Activated B cell treated with CpG ODN at 0.5 μM for 24 hours (primary cell): Measurements from ENCODE around the gene RFC2. TPM values are rescaled to one million over a fixed set of nuclear protein-coding genes. Genes with fewer than 3 reads are reported as not detected.

Experiments
- ATAC-seq: fragments of 200-7000 bp; cut with Tn5 transposase; one replicate; pipeline ENCODE4 v1.10.0; 2021; ENCODE audit warnings: low read depth, mild to moderate bottlenecking, moderate library complexity
- CTCF ChIA-PET: fragments of 350-600 bp; sonication (Branson Sonifier 250); formaldehyde crosslinking; loops from one replicate; lab custom pipeline; 2021; ENCODE audit warnings: antibody characterized with exemption; lab: Charles Lee
- POLR2A ChIA-PET: fragments of 350-600 bp; sonication (Branson Sonifier 250); formaldehyde crosslinking; loops from one replicate; lab custom pipeline; 2021; ENCODE audit warnings: antibody characterized with exemption; lab: Charles Lee
- DNase-seq: peaks from one replicate; pipeline ENCODE4 v3.0.0; 2022
- H3K27ac Mint-ChIP-seq: one replicate; pipeline ENCODE4 v1.8.0; 2020; ENCODE audit warnings: mixed read lengths
- H3K27me3 Mint-ChIP-seq: one replicate; pipeline ENCODE4 v1.8.0; 2021; ENCODE audit warnings: mixed read lengths
- H3K36me3 Mint-ChIP-seq: one replicate; pipeline ENCODE4 v1.8.0; 2021; ENCODE audit warnings: low read depth, mixed read lengths
- H3K4me1 Mint-ChIP-seq: one replicate; pipeline ENCODE4 v1.8.0; 2021; ENCODE audit warnings: mixed read lengths
- H3K4me3 Mint-ChIP-seq: one replicate; pipeline ENCODE4 v1.8.0; 2020; ENCODE audit warnings: mild to moderate bottlenecking, mixed read lengths
- H3K9me3 Mint-ChIP-seq: one replicate; pipeline ENCODE4 v1.8.0; 2020; ENCODE audit warnings: mixed read lengths
- CTCF ChIP-seq: fragments of 200-600 bp; IDR thresholded peaks from one replicate; pipeline ENCODE4 v1.8.0; 2022; ENCODE audit warnings: antibody characterized with exemption, mild to moderate bottlenecking
- intact Hi-C: fragments of 100-400 bp; cut with micrococcal nuclease; formaldehyde crosslinking; loops from one replicate; pipeline ENCODE4 v1.15.1; 2024
- total RNA-seq: library from RNA; stranded (reverse); gene quantifications from 2 replicates; pipeline ENCODE4 v1.2.3, GENCODE V29; 2022

The RFC2 gene
- total RNA-seq, 1 donor from 2014 or later: 44.0 TPM

- H3K4me1 Mint-ChIP-seq: peaks cover 58% of the 10 kb centered on the region
- DNase-seq (no peak), ATAC-seq (no peak)
- no peak overlapping the region for H3K4me3 Mint-ChIP-seq
- peaks cover 68% of the 10 kb centered on the region for H3K36me3 Mint-ChIP-seq
- TF ChIP-seq CTCF: no peak
- POLR2A ChIA-PET: interaction anchor here (0.9 kb wide), 1 partner anchor 18 kb away, joined by 8 read pairs; no protein-coding TSS in a partner anchor
- H3K9me3 Mint-ChIP-seq: no peaks in the 10 kb centered on the region
- peak overlapping the region; percentile 73 for H3K27ac Mint-ChIP-seq
- H3K27me3 Mint-ChIP-seq: no peaks in the 10 kb centered on the region
- CTCF ChIA-PET: interaction anchor here (0.6 kb wide), 1 partner anchor 28 kb away, joined by 4 read pairs; no protein-coding TSS in a partner anchor
- intact Hi-C loops: no loop called here
Measured at GRCh38 chr7:74233655-74234285, 20.4 kb downstream of the RFC2 start.

DNA sequence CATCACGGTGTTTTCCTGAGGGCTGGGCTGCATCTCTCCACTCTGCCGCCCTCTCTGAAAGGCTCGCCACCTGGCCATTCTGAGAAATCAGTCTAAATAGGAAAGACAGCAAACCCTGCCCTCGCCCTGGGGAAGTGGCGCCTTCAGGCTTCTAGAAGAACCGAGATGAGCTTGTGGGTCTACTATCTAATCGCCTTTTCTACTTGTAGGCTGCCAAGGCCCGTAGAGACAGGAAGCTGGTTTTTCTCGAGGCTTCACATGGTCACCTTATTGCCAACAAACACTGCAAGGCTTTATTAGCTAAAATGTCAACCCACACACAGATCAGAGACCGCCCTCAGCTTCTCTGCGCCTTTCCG, 23.0 kb downstream of the RFC2 start:
- no peaks in the 10 kb centered on the region for H3K9me3 Mint-ChIP-seq
- peak overlapping the region; percentile 92 for H3K27ac Mint-ChIP-seq
- ChIA-PET CTCF (interaction anchor here (0.8 to 1.0 kb wide), 4 partner anchors 23 to 170 kb away, joined by 3 to 7 read pairs (median 4); no protein-coding TSS in a partner anchor), POLR2A (interaction anchor here (0.5 to 6.6 kb wide), 24 partner anchors 8 to 729 kb away, joined by 3 to 142 read pairs (median 5); partner anchors contain the start of genes LAT2 and RFC2)
- ATAC-seq (peak; percentile 85), DNase-seq (peak; percentile 63)
- no peaks in the 10 kb centered on the region for H3K27me3 Mint-ChIP-seq
- TF ChIP-seq CTCF: no peak
- intact Hi-C loops: loop anchor here (1.0 to 2.0 kb wide), 7 partner anchors 10 to 54 kb away; partner anchors contain the start of gene RFC2
- H3K4me3 Mint-ChIP-seq: peak overlapping the region; percentile 55
- H3K4me1 Mint-ChIP-seq: peaks cover 68% of the 10 kb centered on the region
- peaks cover 56% of the 10 kb centered on the region for H3K36me3 Mint-ChIP-seq

DNA sequence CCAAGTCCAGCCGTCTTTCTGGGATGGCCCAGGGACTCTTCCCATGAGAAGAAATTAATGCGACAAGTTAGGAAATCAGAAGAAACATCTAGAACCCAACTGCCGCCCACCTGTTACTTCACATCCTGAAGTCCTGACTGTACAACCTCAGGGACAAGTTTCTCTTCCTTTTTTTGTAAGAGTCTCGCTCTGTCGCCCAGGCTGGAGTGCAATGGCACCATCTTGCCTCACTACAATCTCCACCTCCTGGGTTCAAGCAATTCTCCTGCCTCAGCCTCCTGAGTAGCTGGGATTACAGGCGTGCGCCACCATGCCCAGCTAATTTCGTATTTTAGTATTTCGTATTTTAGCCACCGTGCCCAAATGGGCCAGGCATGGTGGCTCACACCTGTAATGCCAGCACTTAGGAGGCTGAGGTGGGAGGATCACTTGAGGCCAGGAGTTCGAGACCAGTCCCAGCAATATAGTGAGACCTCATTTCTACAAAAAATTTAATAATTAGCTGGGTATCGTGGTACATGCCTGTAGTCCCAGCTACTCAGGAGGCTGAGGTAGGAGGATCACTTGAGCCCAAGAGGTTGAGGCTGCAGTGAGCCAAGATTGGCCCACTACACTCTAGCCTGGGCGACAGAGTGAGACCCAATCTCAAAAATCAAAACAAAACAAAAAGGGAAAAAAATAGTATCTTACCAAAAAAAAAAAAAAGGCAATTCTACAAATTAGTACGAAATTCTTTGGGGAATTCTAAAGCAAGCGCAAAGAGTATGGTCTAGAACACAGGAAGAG, 23.6 kb downstream of the RFC2 start:
- peaks cover 56% of the 10 kb centered on the region for H3K36me3 Mint-ChIP-seq
- ChIA-PET POLR2A (interaction anchor here (0.5 to 6.6 kb wide), 20 partner anchors 7 to 432 kb away, joined by 3 to 142 read pairs (median 5); partner anchors contain the start of genes LAT2 and RFC2), CTCF (interaction anchor here (0.9 to 2.2 kb wide), 4 partner anchors 23 to 171 kb away, joined by 3 to 8 read pairs (median 6); no protein-coding TSS in a partner anchor)
- peaks cover 73% of the 10 kb centered on the region for H3K4me1 Mint-ChIP-seq
- H3K27ac Mint-ChIP-seq: peak overlapping the region; percentile 92
- no peaks in the 10 kb centered on the region for H3K9me3 Mint-ChIP-seq
- H3K4me3 Mint-ChIP-seq: peak overlapping the region; percentile 55
- ATAC-seq: peak; percentile 39
- intact Hi-C loops: loop anchor here (1.0 to 2.0 kb wide), 7 partner anchors 11 to 54 kb away; partner anchors contain the start of gene RFC2
- H3K27me3 Mint-ChIP-seq: no peaks in the 10 kb centered on the region
- no peak for TF ChIP-seq CTCF
- DNase-seq: no peak

- DNase-seq (no peak), ATAC-seq (peak; percentile 20)
- Mint-ChIP-seq H3K4me3 (peak overlapping the region; percentile 53), H3K27me3 (no peaks in the 10 kb centered on the region), H3K9me3 (no peaks in the 10 kb centered on the region), H3K27ac (peak overlapping the region; percentile 92), H3K4me1 (peaks cover 67% of the 10 kb centered on the region), H3K36me3 (peaks cover 58% of the 10 kb centered on the region)
- no peak for TF ChIP-seq CTCF
- intact Hi-C loops: no loop called here
- ChIA-PET POLR2A (interaction anchor here (0.5 to 6.6 kb wide), 14 partner anchors 9 to 62 kb away, joined by 3 to 142 read pairs (median 9); partner anchors contain the start of genes LAT2 and RFC2), CTCF (interaction anchor here (0.9 to 2.2 kb wide), 5 partner anchors 12 to 171 kb away, joined by 3 to 8 read pairs (median 3); no protein-coding TSS in a partner anchor)
Measured at GRCh38 chr7:74228951-74229900, 25.0 kb downstream of the RFC2 start.
